Gastroesophageal sphincter (tissue), 4 donors: ENCODE data around the gene PCGF1. TPM values are rescaled to one million over a fixed set of nuclear protein-coding genes. Genes with fewer than 3 reads are reported as not detected.
A peak's percentile ranks its signal among the peaks of the same experiment; 100 is the strongest.

Experiments used
- ATAC-seq: fragments of 150-250 bp; one replicate; pipeline ENCODE4 v1.9.1; 2016; ENCODE audit warnings: mild to moderate bottlenecking, moderate library complexity
- H3K27ac ChIP-seq, 4 donors: fragments of 200-600 bp; sonication (generic) in 3 of 4; 1 replicate in 3 of 4; 2 replicates in 1 of 4; pipeline ENCODE4 v1.5.1; 2016 to 2019
- H3K27me3 ChIP-seq: fragments of 200-600 bp; sonication (generic); one replicate; pipeline ENCODE4 v1.5.1; 2019
- H3K36me3 ChIP-seq, 2 donors: fragments of 200-600 bp; sonication (generic); one replicate each; pipeline ENCODE4 v1.5.1; 2019; ENCODE audit warnings: control low read depth in 1 of 2
- H3K4me1 ChIP-seq, 3 donors: fragments of 200-600 bp; sonication (generic); 1 replicate in 2 of 3; 2 replicates in 1 of 3; pipeline ENCODE4 v1.5.1; 2016 to 2019; ENCODE audit warnings: control low read depth in 2 of 3
- H3K4me3 ChIP-seq, 2 donors: fragments of 200-600 bp; sonication (generic); one replicate each; pipeline ENCODE4 v1.5.1; 2019; ENCODE audit warnings: mild to moderate bottlenecking in 1 of 2, moderate library complexity in 1 of 2
- H3K9me3 ChIP-seq, 3 donors: fragments of 200-600 bp; sonication (generic); one replicate each; pipeline ENCODE4 v1.5.1; 2017 to 2019; ENCODE audit warnings: control low read depth in 2 of 3
- CTCF ChIP-seq, 4 experiments: fragments of 200-600 bp in 2 of 4; fragments of 450-650 bp in 2 of 4; sonication (generic) in 1 of 4; IDR thresholded peaks; one replicate each; pipeline ENCODE4 v1.5.1; 2017 to 2019; ENCODE audit warnings: antibody characterized with exemption in 4 of 4, mild to moderate bottlenecking in 2 of 4, moderate library complexity in 2 of 4
- EP300 ChIP-seq: sonication (generic); formaldehyde crosslinking; IDR thresholded peaks from one replicate; pipeline ENCODE4 v1.6.1; 2017; ENCODE audit warnings: antibody characterized with exemption, mild to moderate bottlenecking
- POLR2A ChIP-seq, 2 donors: fragments of 450-650 bp; IDR thresholded peaks; one replicate each; pipeline ENCODE4 v1.6.1; 2017; ENCODE audit warnings: antibody characterized with exemption in 2 of 2, mild to moderate bottlenecking in 2 of 2, moderate library complexity in 1 of 2
- POLR2AphosphoS5 ChIP-seq: sonication (generic); formaldehyde crosslinking; IDR thresholded peaks from one replicate; pipeline ENCODE4 v1.6.1; 2017; ENCODE audit warnings: antibody characterized with exemption
- WGBS, 2 donors: methylation state at CpG; one replicate each; pipeline ENCODE4 v1.1.5; 2018; ENCODE audit warnings: low coverage in 1 of 2; 5-methylcytosine and 5-hydroxymethylcytosine counted together
- total RNA-seq, 4 donors: library from RNA; depleted of rRNA; stranded (reverse); fragments of >200 nt; gene quantifications; one replicate each; pipeline ENCODE4 v1.1.0, GENCODE V29; 2016

PCGF1 gene
- total RNA-seq, 4 donors from 2014 or later, result 9.6 to 24.0 (median 18.2) TPM

GRCh38 chr2:74458132-74458937 lies 49.2 kb downstream of the PCGF1 start, which contains the start of gene WBP1:
TSS of gene WBP1 (plus strand) at chr2:74458438. CDS start at chr2:74458603, 165 bp downstream.
- H3K9me3 ChIP-seq, result no peaks in the 10 kb centered on the region
- H3K36me3 ChIP-seq, result peaks cover 0 to 25% of the 10 kb centered on the region in 2 donors
- ATAC-seq, result peak; percentile 96
- peaks cover 2 to 44% (median 29%) of the 10 kb centered on the region in 3 donors for H3K4me1 ChIP-seq
- peak within 1 kb of the TSS; percentile 80 to 98 (median 94) for H3K27ac ChIP-seq
- H3K27me3 ChIP-seq, result no peaks in the 10 kb centered on the region
- WGBS, 2 donors, result 0% methylated on average over 2 to 6 of the region's 38 CpGs
- TF ChIP-seq POLR2AphosphoS5 (peak; percentile 48), POLR2A (IDR thresholded peaks at IDR 0.05) (peak; percentile 33 to 52), EP300 (no peak)
- peak within 1 kb of the TSS; percentile 67 to 79 for H3K4me3 ChIP-seq

DNA sequence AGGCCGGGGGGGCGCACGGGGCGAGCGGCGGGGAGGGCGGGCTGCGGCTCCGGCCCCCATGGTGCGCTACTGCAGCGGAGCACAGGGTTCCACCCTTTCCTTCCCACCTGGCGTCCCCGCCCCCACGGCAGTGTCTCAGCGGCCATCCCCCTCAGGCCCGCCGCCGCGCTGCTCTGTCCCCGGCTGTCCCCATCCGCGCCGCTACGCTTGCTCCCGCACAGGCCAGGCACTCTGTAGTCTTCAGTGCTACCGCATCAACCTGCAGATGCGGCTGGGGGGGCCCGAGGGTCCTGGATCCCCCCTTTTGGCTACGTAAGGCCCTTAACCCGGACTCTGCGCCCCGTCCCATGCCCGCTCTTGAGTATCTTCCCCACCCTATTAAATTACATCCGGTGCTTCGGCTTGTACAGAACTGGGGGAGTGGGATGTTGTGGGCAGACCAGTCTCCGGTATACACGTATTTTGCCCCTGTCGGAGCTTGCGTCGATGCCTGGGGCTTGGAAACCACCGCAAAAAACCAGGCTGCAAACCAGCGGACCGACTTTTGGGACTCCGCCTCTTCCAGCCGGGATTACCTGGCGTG lies 49.9 kb downstream of the PCGF1 start:
- WGBS, 2 donors, result 0% methylated on average over 4 of the region's 46 CpGs; no CpG with 5 or more reads in 1 of the 2 donors
- Histone ChIP-seq H3K9me3 (no peaks in the 10 kb centered on the region), H3K4me1 (peaks cover 2 to 44% (median 29%) of the 10 kb centered on the region in 3 donors), H3K36me3 (peaks cover 0 to 18% of the 10 kb centered on the region in 2 donors), H3K27ac (peak overlapping the region; percentile 80 to 98 (median 94)), H3K4me3 (peak overlapping the region; percentile 58 to 79), H3K27me3 (no peaks in the 10 kb centered on the region)
- TF ChIP-seq POLR2A (IDR thresholded peaks at IDR 0.05), result peak; percentile 28 to 29
- no peak for TF ChIP-seq EP300
- ATAC-seq, result peak; percentile 8

- WGBS, 2 donors, result 0 to 6% methylated on average over 3 to 7 of the region's 27 CpGs
- no peak for ATAC-seq
- no peak for TF ChIP-seq CTCF (IDR thresholded peaks at IDR 0.05)
- TF ChIP-seq POLR2A (IDR thresholded peaks at IDR 0.05), result no peak
- no peak for TF ChIP-seq EP300
- TF ChIP-seq POLR2AphosphoS5, result no peak
- H3K9me3 ChIP-seq, result no peaks in the 10 kb centered on the region
- H3K36me3 ChIP-seq, result peaks cover 0 to 13% of the 10 kb centered on the region in 2 donors
- H3K27ac ChIP-seq, result peak overlapping the region; percentile 80 to 98 (median 94)
- H3K4me3 ChIP-seq, result peak overlapping the region; percentile 58 to 79
- H3K4me1 ChIP-seq, result peaks cover 2 to 44% (median 29%) of the 10 kb centered on the region in 3 donors
- no peaks in the 10 kb centered on the region for H3K27me3 ChIP-seq
Measured at GRCh38 chr2:74457129-74457548, 50.4 kb downstream of the PCGF1 start.

Other genes with a start within 250 kb of the PCGF1 start
- 1 to 10 TPM; 1.8 to 9.4 (median 5.0) TPM for gene SLC4A5, start 164.3 kb downstream of the PCGF1 start, total RNA-seq
- gene DCTN1, start 127.4 kb downstream of the PCGF1 start, total RNA-seq, result 100 to 1,000 TPM; 132 to 197 (median 170) TPM
- 1 to 10 TPM in 3 of 4 donors, under 1 TPM in 1; 0.62 to 1.4 (median 1.2) TPM for gene C2orf81, start 86.1 kb downstream of the PCGF1 start, total RNA-seq
- 10 to 100 TPM in 1 of 4 donors, 1 to 10 TPM in 3; 4.2 to 12.4 (median 8.8) TPM for gene WDR54, start 86.0 kb downstream of the PCGF1 start, total RNA-seq
- 10 to 100 TPM; 10.9 to 17.3 (median 14.0) TPM for gene RTKN, start 65.8 kb downstream of the PCGF1 start, total RNA-seq
- gene INO80B, start 52.6 kb downstream of the PCGF1 start, total RNA-seq, result 10 to 100 TPM; 14.3 to 26.4 (median 19.2) TPM
- gene WBP1, start 49.3 kb downstream of the PCGF1 start, total RNA-seq, result 10 to 100 TPM; 44.2 to 91.5 (median 47.0) TPM
- 10 to 100 TPM; 26.1 to 34.2 (median 29.3) TPM for gene MOGS, start 42.3 kb downstream of the PCGF1 start, total RNA-seq
- 10 to 100 TPM; 18.0 to 76.7 (median 30.2) TPM for gene MRPL53, start 35.0 kb downstream of the PCGF1 start, total RNA-seq
- 10 to 100 TPM in 3 of 4 donors, 1 to 10 TPM in 1; 7.3 to 41.6 (median 13.7) TPM for gene CCDC142, start 24.7 kb downstream of the PCGF1 start, total RNA-seq
- gene TTC31, start 24.6 kb downstream of the PCGF1 start, total RNA-seq, result 10 to 100 TPM; 16.5 to 27.2 (median 19.5) TPM
- under 1 TPM in 2 of 4 donors, not detected in 2; 0.40 to 0.58 TPM for gene LBX2, start 8.1 kb downstream of the PCGF1 start, total RNA-seq
- under 1 TPM in 2 of 4 donors, not detected in 2; 0.27 to 0.94 TPM for gene TLX2, start 6.8 kb upstream of the PCGF1 start, total RNA-seq
- gene DQX1, start 18.5 kb upstream of the PCGF1 start, total RNA-seq, result not detected
- gene AUP1, start 22.0 kb upstream of the PCGF1 start, total RNA-seq, result 10 to 100 TPM; 62.7 to 92.1 (median 86.2) TPM
- 10 to 100 TPM; 25.0 to 37.6 (median 29.1) TPM for gene HTRA2, start 22.2 kb upstream of the PCGF1 start, total RNA-seq
- 10 to 100 TPM in 1 of 4 donors, 1 to 10 TPM in 3; 7.2 to 13.2 (median 8.6) TPM for gene LOXL3, start 46.2 kb upstream of the PCGF1 start, total RNA-seq
- gene DOK1, start 47.0 kb upstream of the PCGF1 start, total RNA-seq, result 10 to 100 TPM; 16.3 to 28.8 (median 19.5) TPM
- gene M1AP, start 140.6 kb upstream of the PCGF1 start, total RNA-seq, result under 1 TPM in 1 of 4 donors, not detected in 3; 0.81 TPM
- 10 to 100 TPM in 1 of 4 donors, 1 to 10 TPM in 3; 2.7 to 11.5 (median 3.6) TPM for gene SEMA4F, start 146.6 kb upstream of the PCGF1 start, total RNA-seq